DOHH2 (cell line): ENCODE results near the gene B4GALNT4.
"Not testable (repeated sequence)": the region's sequence is repeated elsewhere in the genome, so short reads cannot be mapped to it uniquely, and the experiment has no call there.

ENCODE experiments used
- H3F3A ChIP-seq: fragments of 200-600 bp; sonication (generic), shearing (Covaris generic); 2 replicates; pipeline ENCODE4 v1.6.0; 2016; ENCODE audit warnings: antibody characterized with exemption, mild to moderate bottlenecking; ENCODE audit not compliant: control insufficient read depth, insufficient read depth
- H3K27ac ChIP-seq: fragments of 200-600 bp; sonication (generic); 2 replicates; pipeline ENCODE4 v1.5.1; 2014; ENCODE audit warnings: low read depth, mild to moderate bottlenecking, low read length, moderate library complexity
- H3K27me3 ChIP-seq: fragments of 200-600 bp; sonication (generic); 2 replicates; pipeline ENCODE4 v1.6.1; 2014; ENCODE audit warnings: mild to moderate bottlenecking, low read length, mixed read lengths; ENCODE audit not compliant: control insufficient read depth
- H3K36me3 ChIP-seq: fragments of 200-600 bp; sonication (generic); 2 replicates; pipeline ENCODE4 v1.6.1; 2014; ENCODE audit warnings: mild to moderate bottlenecking, low read length, moderate library complexity, mixed read lengths; ENCODE audit not compliant: control insufficient read depth
- H3K4me1 ChIP-seq: fragments of 200-600 bp; sonication (generic); 2 replicates; pipeline ENCODE4 v1.6.1; 2014; ENCODE audit warnings: mild to moderate bottlenecking, low read length, mixed read lengths; ENCODE audit not compliant: control insufficient read depth
- H3K4me2 ChIP-seq: fragments of 200-600 bp; sonication (generic); 2 replicates; pipeline ENCODE4 v1.6.0; 2014; ENCODE audit warnings: mild to moderate bottlenecking, low read length, moderate library complexity
- H3K4me3 ChIP-seq: fragments of 200-600 bp; sonication (generic); 2 replicates; pipeline ENCODE4 v1.5.1; 2014; ENCODE audit warnings: mild to moderate bottlenecking, low read length, mixed read lengths
- H3K79me2 ChIP-seq: fragments of 200-600 bp; sonication (generic); 2 replicates; pipeline ENCODE4 v1.6.1; 2014; ENCODE audit warnings: mild to moderate bottlenecking, low read length, mixed read lengths; ENCODE audit not compliant: control insufficient read depth
- H3K9me2 ChIP-seq: fragments of 200-600 bp; sonication (generic); replicated peaks from 2 replicates; pipeline ENCODE4 v1.6.1; 2014; ENCODE audit warnings: mild to moderate bottlenecking, low read length, mixed read lengths; ENCODE audit not compliant: control insufficient read depth
- H3K9me3 ChIP-seq: fragments of 200-600 bp; sonication (generic); 2 replicates; pipeline ENCODE4 v1.6.1; 2014; ENCODE audit warnings: antibody characterized with exemption, low read length, mixed read lengths; ENCODE audit not compliant: control insufficient read depth, insufficient read depth
- H4K20me1 ChIP-seq: fragments of 200-600 bp; sonication (generic); 2 replicates; pipeline ENCODE4 v1.6.0; 2014; ENCODE audit warnings: low read depth, mild to moderate bottlenecking, antibody characterized with exemption, low read length, moderate library complexity; ENCODE audit not compliant: control insufficient read depth, insufficient read depth
- EZH2phosphoT487 ChIP-seq: fragments of 200-600 bp; sonication (generic); IDR thresholded peaks from 2 replicates; pipeline ENCODE4 v1.6.1; 2017; ENCODE audit warnings: borderline replicate concordance, mild to moderate bottlenecking, antibody characterized with exemption, low read length, moderate library complexity, mixed read lengths
- TF ChIP-seq, protein P1 (sequence below): fragments of 200-600 bp; sonication (generic); IDR thresholded peaks from one replicate; pipeline ENCODE4 v1.5.1; 2014; ENCODE audit warnings: antibody characterized with exemption, mild to moderate bottlenecking, low read depth, low read length; ENCODE audit not compliant: poor library complexity, severe bottlenecking

Gene B4GALNT4

DNA sequence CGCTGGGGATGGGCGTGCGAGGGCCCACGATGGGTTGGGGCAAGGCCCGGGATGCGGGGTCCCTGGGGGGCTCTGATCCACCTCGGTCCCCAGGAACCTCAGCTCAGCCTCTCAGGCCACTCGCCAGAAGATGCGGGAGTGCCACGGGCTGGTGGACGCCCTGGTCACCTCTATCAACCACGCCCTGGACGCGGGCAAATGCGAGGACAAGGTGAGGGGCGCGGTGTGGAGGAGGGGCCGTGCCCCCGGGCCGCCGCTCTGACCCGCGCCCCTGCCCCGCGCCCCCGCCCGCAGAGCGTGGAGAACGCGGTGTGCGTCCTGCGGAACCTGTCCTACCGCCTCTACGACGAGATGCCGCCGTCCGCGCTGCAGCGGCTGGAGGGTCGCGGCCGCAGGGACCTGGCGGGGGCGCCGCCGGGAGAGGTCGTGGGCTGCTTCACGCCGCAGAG, 31.0 kb downstream of the B4GALNT4 start:
- Histone ChIP-seq H3K36me3 (no peaks in the 10 kb centered on the region), H3K9me2 (no peaks in the 10 kb centered on the region), H3K4me2 (no peak overlapping the region), H4K20me1 (no peaks in the 10 kb centered on the region), H3K4me3 (no peak overlapping the region), H3K27me3 (peaks cover 2% of the 10 kb centered on the region; the same call in 1 of the 2 replicates), H3F3A (no peaks in the 10 kb centered on the region), H3K4me1 (peaks cover 6% of the 10 kb centered on the region), H3K27ac (no peak overlapping the region), H3K79me2 (no peaks in the 10 kb centered on the region), H3K9me3 (peaks cover 13% of the 10 kb centered on the region; the same call in 1 of the 2 replicates)
- TF ChIP-seq, protein P1, sequence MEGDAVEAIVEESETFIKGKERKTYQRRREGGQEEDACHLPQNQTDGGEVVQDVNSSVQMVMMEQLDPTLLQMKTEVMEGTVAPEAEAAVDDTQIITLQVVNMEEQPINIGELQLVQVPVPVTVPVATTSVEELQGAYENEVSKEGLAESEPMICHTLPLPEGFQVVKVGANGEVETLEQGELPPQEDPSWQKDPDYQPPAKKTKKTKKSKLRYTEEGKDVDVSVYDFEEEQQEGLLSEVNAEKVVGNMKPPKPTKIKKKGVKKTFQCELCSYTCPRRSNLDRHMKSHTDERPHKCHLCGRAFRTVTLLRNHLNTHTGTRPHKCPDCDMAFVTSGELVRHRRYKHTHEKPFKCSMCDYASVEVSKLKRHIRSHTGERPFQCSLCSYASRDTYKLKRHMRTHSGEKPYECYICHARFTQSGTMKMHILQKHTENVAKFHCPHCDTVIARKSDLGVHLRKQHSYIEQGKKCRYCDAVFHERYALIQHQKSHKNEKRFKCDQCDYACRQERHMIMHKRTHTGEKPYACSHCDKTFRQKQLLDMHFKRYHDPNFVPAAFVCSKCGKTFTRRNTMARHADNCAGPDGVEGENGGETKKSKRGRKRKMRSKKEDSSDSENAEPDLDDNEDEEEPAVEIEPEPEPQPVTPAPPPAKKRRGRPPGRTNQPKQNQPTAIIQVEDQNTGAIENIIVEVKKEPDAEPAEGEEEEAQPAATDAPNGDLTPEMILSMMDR, result no peak
- no peak for TF ChIP-seq EZH2phosphoT487

- not testable (repeated sequence) for H3K9me2 ChIP-seq, H3K36me3 ChIP-seq, H3K4me2 ChIP-seq, H3K4me3 ChIP-seq, H3K27ac ChIP-seq, H3K27me3 ChIP-seq, H3F3A ChIP-seq, H3K79me2 ChIP-seq, H3K4me1 ChIP-seq, H4K20me1 ChIP-seq
- H3K9me3 ChIP-seq, result peaks cover 13% of the 10 kb centered on the region; the same call in 1 of the 2 replicates
Measured at GRCh38 chr11:401196-401595, 31.9 kb downstream of the B4GALNT4 start.

DNA sequence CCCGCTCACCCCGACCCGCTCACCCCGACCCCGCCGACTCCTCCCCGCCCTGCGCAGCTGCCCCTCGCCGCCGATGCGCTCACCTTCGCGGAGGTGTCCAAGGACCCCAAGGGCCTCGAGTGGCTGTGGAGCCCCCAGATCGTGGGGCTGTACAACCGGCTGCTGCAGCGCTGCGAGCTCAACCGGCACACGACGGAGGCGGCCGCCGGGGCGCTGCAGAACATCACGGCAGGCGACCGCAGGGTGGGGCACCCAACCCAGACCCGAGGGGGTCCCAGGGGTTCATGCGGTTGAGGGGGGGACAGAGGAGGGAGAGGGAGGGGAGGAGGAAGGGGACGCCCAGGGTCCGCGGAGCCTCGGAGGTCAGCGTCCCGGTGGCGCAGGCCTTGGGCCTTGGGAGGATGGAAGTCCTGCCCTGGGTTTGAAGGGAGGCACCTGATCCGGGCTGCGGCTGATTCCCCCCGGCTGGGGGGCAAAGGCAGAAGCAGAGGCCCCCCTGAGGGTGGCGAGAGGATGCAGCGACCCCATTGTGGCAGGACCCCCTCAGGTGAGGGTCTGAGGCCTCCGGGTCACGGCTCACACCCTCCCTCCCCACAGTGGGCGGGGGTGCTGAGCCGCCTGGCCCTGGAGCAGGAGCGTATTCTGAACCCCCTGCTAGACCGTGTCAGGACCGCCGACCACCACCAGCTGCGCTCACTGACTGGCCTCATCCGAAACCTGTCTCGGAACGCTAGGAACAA, 33.9 kb downstream of the B4GALNT4 start:
- H3K4me3 ChIP-seq, result no peak overlapping the region
- no peaks in the 10 kb centered on the region for H4K20me1 ChIP-seq
- H3F3A ChIP-seq, result no peaks in the 10 kb centered on the region
- H3K27me3 ChIP-seq, result no peaks in the 10 kb centered on the region
- no peaks in the 10 kb centered on the region for H3K36me3 ChIP-seq
- peaks cover 13% of the 10 kb centered on the region; the same call in 1 of the 2 replicates for H3K9me3 ChIP-seq
- H3K9me2 ChIP-seq, result no peaks in the 10 kb centered on the region
- no peak overlapping the region for H3K27ac ChIP-seq
- H3K4me1 ChIP-seq, result peaks cover 12% of the 10 kb centered on the region
- TF ChIP-seq, protein P1, result no peak
- no peak for TF ChIP-seq EZH2phosphoT487
- no peak overlapping the region for H3K4me2 ChIP-seq
- no peaks in the 10 kb centered on the region for H3K79me2 ChIP-seq

- Histone ChIP-seq H4K20me1 (no peaks in the 10 kb centered on the region), H3K9me2 (no peaks in the 10 kb centered on the region), H3K4me1 (peaks cover 12% of the 10 kb centered on the region)
Measured at GRCh38 chr11:403761-404431, 34.6 kb downstream of the B4GALNT4 start.

More at GRCh38 chr11:403761-404431, 34.6 kb downstream of the B4GALNT4 start:
- Histone ChIP-seq H3F3A (no peaks in the 10 kb centered on the region), H3K36me3 (no peaks in the 10 kb centered on the region), H3K79me2 (no peaks in the 10 kb centered on the region), H3K27me3 (no peaks in the 10 kb centered on the region), H3K27ac (no peak overlapping the region), H3K9me3 (peaks cover 13% of the 10 kb centered on the region; the same call in 1 of the 2 replicates), H3K4me2 (no peak overlapping the region), H3K4me3 (no peak overlapping the region)
- TF ChIP-seq, protein P1, result no peak
- no peak for TF ChIP-seq EZH2phosphoT487
